22Rv1 (cell line): ENCODE measurements around the gene ITGB1.

Experiments used
- CTCF ChIP-seq: fragments of 450-650 bp; IDR thresholded peaks from 2 replicates; pipeline ENCODE4 v1.5.1; 2017; ENCODE audit warnings: mild to moderate bottlenecking
- ZFX ChIP-seq: fragments of 450-650 bp; IDR thresholded peaks from 2 replicates; pipeline ENCODE4 v1.6.1; 2017; ENCODE audit warnings: antibody characterized with exemption, borderline replicate concordance

- TF ChIP-seq CTCF (no peak), ZFX (no peak)
Observed at GRCh38 chr10:32964270-32964669, 6.2 kb upstream of the ITGB1 start.
